Inferior parietal cortex (tissue), 1 donor: ENCODE data around the gene ACADS.

Experiments used
- DNase-seq: peaks from one replicate; pipeline ENCODE4 v3.0.0-alpha.2; 2016; ENCODE audit errors: extremely low spot score

The ACADS gene

GRCh38 chr12:120757226-120757742 is 31.7 kb downstream of the ACADS start:
- no peak for DNase-seq

- no peak for DNase-seq
Observed at GRCh38 chr12:120757949-120758348, 32.3 kb downstream of the ACADS start.

- no peak for DNase-seq
Observed at GRCh38 chr12:120758798-120759590, 33.4 kb downstream of the ACADS start.

- DNase-seq = no peak
Observed at GRCh38 chr12:120759591-120760348, 34.1 kb downstream of the ACADS start.

GRCh38 chr12:120760349-120761254 is 35.0 kb downstream of the ACADS start:
- no peak for DNase-seq

- peak; percentile 32 for DNase-seq
Observed at GRCh38 chr12:120761519-120761934, 35.9 kb downstream of the ACADS start.

GRCh38 chr12:120762086-120762485 is 36.5 kb downstream of the ACADS start:
- DNase-seq = peak; percentile 15

- no peak for DNase-seq
Observed at GRCh38 chr12:120763250-120763649, 37.6 kb downstream of the ACADS start.

GRCh38 chr12:120764816-120765215 is 39.2 kb downstream of the ACADS start:
- DNase-seq = no peak

- DNase-seq = no peak
Observed at GRCh38 chr12:120766566-120766965, 40.9 kb downstream of the ACADS start.

GRCh38 chr12:120767071-120768024 is 41.7 kb downstream of the ACADS start:
- DNase-seq = no peak

- DNase-seq = no peak
Observed at GRCh38 chr12:120771097-120771496, 45.5 kb downstream of the ACADS start.

- no peak for DNase-seq
Observed at GRCh38 chr12:120774169-120774916, 48.7 kb downstream of the ACADS start.

- no peak for DNase-seq
Observed at GRCh38 chr12:120775862-120776552, 50.4 kb downstream of the ACADS start.

- no peak for DNase-seq
Observed at GRCh38 chr12:120783197-120783596, 57.6 kb downstream of the ACADS start.

GRCh38 chr12:120784804-120785203 is 59.2 kb downstream of the ACADS start:
- no peak for DNase-seq

GRCh38 chr12:120787889-120788288 is 62.3 kb downstream of the ACADS start:
- no peak for DNase-seq
